Progenitor cell of endocrine pancreas (in vitro differentiated cells): ENCODE measurements around the gene PAEP. TPM values are rescaled to one million over a fixed set of nuclear protein-coding genes. Genes with fewer than 3 reads are reported as not detected.
"Not testable (repeated sequence)": the region's sequence is repeated elsewhere in the genome, so short reads cannot be mapped to it uniquely, and the experiment has no call there.

Experiments used
- DNase-seq: peaks from one replicate; pipeline ENCODE4 v3.0.0; 2021; ENCODE audit warnings: low spot score; ENCODE audit not compliant: unreplicated experiment
- H3K27ac Mint-ChIP-seq: 2 replicates; pipeline ENCODE4 v1.8.0; 2021; ENCODE audit warnings: mild to moderate bottlenecking, moderate library complexity, mixed read lengths
- H3K27me3 Mint-ChIP-seq: 2 replicates; pipeline ENCODE4 v1.8.0; 2021; ENCODE audit warnings: mixed read lengths
- H3K36me3 Mint-ChIP-seq: 2 replicates; pipeline ENCODE4 v1.8.0; 2022; ENCODE audit warnings: mixed read lengths; ENCODE audit not compliant: insufficient read depth
- H3K4me1 Mint-ChIP-seq: 2 replicates; pipeline ENCODE4 v1.8.0; 2021; ENCODE audit warnings: low read depth, mixed read lengths
- H3K4me3 Mint-ChIP-seq: 2 replicates; pipeline ENCODE4 v1.8.0; 2021; ENCODE audit warnings: low read depth, mild to moderate bottlenecking, moderate library complexity, mixed read lengths
- H3K9me3 Mint-ChIP-seq: 2 replicates; pipeline ENCODE4 v1.8.0; 2021; ENCODE audit warnings: low read depth, mixed read lengths
- CTCF ChIP-seq: fragments of 200-600 bp; sonication (generic); IDR thresholded peaks from one replicate; pipeline ENCODE4 v1.5.0; 2021; ENCODE audit warnings: antibody characterized with exemption, mild to moderate bottlenecking; ENCODE audit not compliant: unreplicated experiment
- total RNA-seq: library from RNA; stranded (reverse); gene quantifications from 2 replicates; pipeline ENCODE4 v1.2.1, GENCODE V29; 2021

The PAEP gene
- total RNA-seq, 1 donor from 2014 or later = not detected

- H3K9me3 Mint-ChIP-seq = no peaks in the 10 kb centered on the region
- H3K4me1 Mint-ChIP-seq = peaks cover 6% of the 10 kb centered on the region
- H3K4me3 Mint-ChIP-seq = no peak overlapping the region
- H3K27me3 Mint-ChIP-seq = peaks cover 13% of the 10 kb centered on the region
- TF ChIP-seq CTCF = no peak
- H3K36me3 Mint-ChIP-seq = no peaks in the 10 kb centered on the region
- no peak for DNase-seq
- H3K27ac Mint-ChIP-seq = no peak overlapping the region
Measured at GRCh38 chr9:135526730-135527571, 34.6 kb upstream of the PAEP start.

GRCh38 chr9:135528842-135529435 is 32.6 kb upstream of the PAEP start:
- not testable (repeated sequence) for DNase-seq, H3K4me1 Mint-ChIP-seq, H3K27ac Mint-ChIP-seq

GRCh38 chr9:135530146-135530545 is 31.4 kb upstream of the PAEP start:
- TF ChIP-seq CTCF = no peak
- peaks cover 6% of the 10 kb centered on the region for H3K4me1 Mint-ChIP-seq
- H3K27me3 Mint-ChIP-seq = peaks cover 27% of the 10 kb centered on the region
- H3K27ac Mint-ChIP-seq = no peak overlapping the region
- H3K9me3 Mint-ChIP-seq = no peaks in the 10 kb centered on the region
- no peaks in the 10 kb centered on the region for H3K36me3 Mint-ChIP-seq
- no peak for DNase-seq
- no peak overlapping the region for H3K4me3 Mint-ChIP-seq

More at GRCh38 chr9:135528842-135529435, 32.6 kb upstream of the PAEP start:
- not testable (repeated sequence) for H3K9me3 Mint-ChIP-seq, H3K36me3 Mint-ChIP-seq, H3K4me3 Mint-ChIP-seq
- peaks cover 16% of the 10 kb centered on the region for H3K27me3 Mint-ChIP-seq

GRCh38 chr9:135531096-135531495 is 30.5 kb upstream of the PAEP start:
- H3K4me1 Mint-ChIP-seq = peaks cover 6% of the 10 kb centered on the region
- no peaks in the 10 kb centered on the region for H3K36me3 Mint-ChIP-seq
- no peak for DNase-seq
- H3K27ac Mint-ChIP-seq = no peak overlapping the region
- no peak overlapping the region for H3K4me3 Mint-ChIP-seq
- peaks cover 28% of the 10 kb centered on the region for H3K27me3 Mint-ChIP-seq
- no peak for TF ChIP-seq CTCF
- no peaks in the 10 kb centered on the region for H3K9me3 Mint-ChIP-seq

GRCh38 chr9:135533113-135533512 is 28.4 kb upstream of the PAEP start:
- no peak for TF ChIP-seq CTCF
- no peak overlapping the region for H3K27ac Mint-ChIP-seq
- no peak for DNase-seq
- no peak overlapping the region for H3K4me3 Mint-ChIP-seq
- H3K9me3 Mint-ChIP-seq = no peaks in the 10 kb centered on the region
- H3K4me1 Mint-ChIP-seq = peaks cover 6% of the 10 kb centered on the region
- peaks cover 48% of the 10 kb centered on the region for H3K27me3 Mint-ChIP-seq
- H3K36me3 Mint-ChIP-seq = no peaks in the 10 kb centered on the region
